MM.1S (cell line): ENCODE data around the gene SCMH1.

Source experiments
- DNase-seq: peaks from one replicate; pipeline ENCODE4 v3.0.0-alpha.2; 2015
- H2AFZ ChIP-seq: fragments of 300-600 bp; sonication (generic); 2 replicates; pipeline ENCODE4 v1.6.0; 2016; ENCODE audit warnings: antibody characterized with exemption, low read length
- H3F3A ChIP-seq: fragments of 300-600 bp; sonication (generic); 2 replicates; pipeline ENCODE4 v1.6.1; 2016; ENCODE audit warnings: mild to moderate bottlenecking, antibody characterized with exemption, low read length, moderate library complexity, mixed read lengths; ENCODE audit not compliant: insufficient read depth
- H3K27ac ChIP-seq: fragments of 300-600 bp; sonication (generic); 2 replicates; pipeline ENCODE4 v1.5.1; 2016; ENCODE audit warnings: mild to moderate bottlenecking, low read length
- H3K27me3 ChIP-seq: fragments of 300-600 bp; sonication (generic); replicated peaks from 2 replicates; pipeline ENCODE4 v1.6.0; 2016; ENCODE audit warnings: low read length; ENCODE audit not compliant: insufficient read depth
- H3K36me3 ChIP-seq: fragments of 300-600 bp; sonication (generic); replicated peaks from 2 replicates; pipeline ENCODE4 v1.6.1; 2016; ENCODE audit warnings: mild to moderate bottlenecking, low read length, mixed read lengths; ENCODE audit not compliant: insufficient read depth
- H3K4me1 ChIP-seq: fragments of 300-600 bp; sonication (generic); 2 replicates; pipeline ENCODE4 v1.6.1; 2016; ENCODE audit warnings: low read length, mixed read lengths
- H3K4me2 ChIP-seq: fragments of 300-600 bp; sonication (generic); 2 replicates; pipeline ENCODE4 v1.6.0; 2016; ENCODE audit warnings: low read depth, low read length
- H3K4me3 ChIP-seq: fragments of 300-600 bp; sonication (generic); 2 replicates; pipeline ENCODE4 v1.5.1; 2016; ENCODE audit warnings: low read length, mixed read lengths
- H3K79me2 ChIP-seq: fragments of 300-600 bp; sonication (generic); 2 replicates; pipeline ENCODE4 v1.6.1; 2016; ENCODE audit warnings: mixed run types, low read length, mixed read lengths
- H3K9ac ChIP-seq: fragments of 300-600 bp; sonication (generic); 2 replicates; pipeline ENCODE4 v1.6.1; 2016; ENCODE audit warnings: low read length, mixed read lengths
- H3K9me2 ChIP-seq: fragments of 300-600 bp; sonication (generic); replicated peaks from 2 replicates; pipeline ENCODE4 v1.6.1; 2016; ENCODE audit warnings: mild to moderate bottlenecking, low read length, mixed read lengths; ENCODE audit not compliant: insufficient read depth
- H3K9me3 ChIP-seq: fragments of 300-600 bp; sonication (generic); replicated peaks from 2 replicates; pipeline ENCODE4 v1.6.1; 2016; ENCODE audit warnings: mild to moderate bottlenecking, low read length, mixed read lengths; ENCODE audit not compliant: insufficient read depth
- H4K20me1 ChIP-seq: fragments of 300-600 bp; sonication (generic); 2 replicates; pipeline ENCODE4 v1.6.1; 2016; ENCODE audit warnings: mild to moderate bottlenecking, low read length, moderate library complexity, mixed read lengths; ENCODE audit not compliant: insufficient read depth
- CTCF ChIP-seq: fragments of 300-600 bp; sonication (generic); IDR thresholded peaks from 2 replicates; pipeline ENCODE4 v1.5.1; 2016; ENCODE audit warnings: antibody characterized with exemption, low read length, mixed read lengths
- EZH2 ChIP-seq: fragments of 300-600 bp; sonication (generic); optimal IDR thresholded peaks from 2 replicates; pipeline ENCODE3; 2017; ENCODE audit warnings: low read depth, mild to moderate bottlenecking, antibody characterized with exemption, low read length, mixed read lengths
- EZH2phosphoT487 ChIP-seq: fragments of 300-600 bp; sonication (generic); IDR thresholded peaks from 2 replicates; pipeline ENCODE4 v1.6.1; 2018; ENCODE audit warnings: antibody characterized with exemption, low read length

Gene SCMH1

GRCh38 chr1:41158966-41159365 lies 83.1 kb downstream of the SCMH1 start:
- Histone ChIP-seq H3K9me3 (no peaks in the 10 kb centered on the region), H3K4me1 (no peaks in the 10 kb centered on the region), H3K27ac (no peak overlapping the region), H3K9ac (no peak overlapping the region), H2AFZ (no peak overlapping the region), H3K9me2 (no peaks in the 10 kb centered on the region), H3K36me3 (no peaks in the 10 kb centered on the region), H4K20me1 (no peaks in the 10 kb centered on the region), H3F3A (no peaks in the 10 kb centered on the region), H3K79me2 (no peaks in the 10 kb centered on the region), H3K4me3 (no peak overlapping the region), H3K4me2 (no peak overlapping the region), H3K27me3 (no peaks in the 10 kb centered on the region)
- no peak for TF ChIP-seq CTCF
- no peak for TF ChIP-seq EZH2
- no peak for TF ChIP-seq EZH2phosphoT487
- no peak for DNase-seq

GRCh38 chr1:41158147-41158875 lies 83.8 kb downstream of the SCMH1 start:
- no peaks in the 10 kb centered on the region for H3K36me3 ChIP-seq

GRCh38 chr1:41155105-41155504 lies 87.0 kb downstream of the SCMH1 start:
- no peaks in the 10 kb centered on the region for H3K4me1 ChIP-seq
- H3K9me3 ChIP-seq: no peaks in the 10 kb centered on the region
- no peak overlapping the region for H3K4me3 ChIP-seq
- H3K36me3 ChIP-seq: no peaks in the 10 kb centered on the region
- H3K27ac ChIP-seq: no peak overlapping the region
- no peaks in the 10 kb centered on the region for H3F3A ChIP-seq
- no peaks in the 10 kb centered on the region for H3K79me2 ChIP-seq
- H3K4me2 ChIP-seq: no peak overlapping the region
- no peaks in the 10 kb centered on the region for H4K20me1 ChIP-seq
- TF ChIP-seq CTCF: no peak
- no peak overlapping the region for H2AFZ ChIP-seq
- H3K9ac ChIP-seq: no peak overlapping the region
- no peaks in the 10 kb centered on the region for H3K27me3 ChIP-seq
- no peak for DNase-seq
- H3K9me2 ChIP-seq: no peaks in the 10 kb centered on the region

More at GRCh38 chr1:41158147-41158875, 83.8 kb downstream of the SCMH1 start:
- no peaks in the 10 kb centered on the region for H3K4me1 ChIP-seq
- H3K27me3 ChIP-seq: no peaks in the 10 kb centered on the region
- H2AFZ ChIP-seq: no peak overlapping the region
- no peaks in the 10 kb centered on the region for H3F3A ChIP-seq
- H3K9me3 ChIP-seq: no peaks in the 10 kb centered on the region
- H3K9me2 ChIP-seq: no peaks in the 10 kb centered on the region
- no peak overlapping the region for H3K9ac ChIP-seq
- no peak overlapping the region for H3K4me2 ChIP-seq
- no peak for DNase-seq
- H3K27ac ChIP-seq: no peak overlapping the region
- H4K20me1 ChIP-seq: no peaks in the 10 kb centered on the region
- H3K79me2 ChIP-seq: no peaks in the 10 kb centered on the region
- no peak overlapping the region for H3K4me3 ChIP-seq
- TF ChIP-seq EZH2phosphoT487 (no peak), EZH2 (no peak), CTCF (no peak)
